ENCODE measurements around the gene CST3. TPM values are rescaled to one million over a fixed set of nuclear protein-coding genes. Genes with fewer than 3 reads are reported as not detected.

The CST3 gene
- total RNA-seq, 1 donor from 2014 or later: 82.7 TPM

- no peaks in the 10 kb centered on the region for H3K36me3 ChIP-seq (ENCODE audit: control insufficient read depth, insufficient read depth, low read length)
- no peak for TF ChIP-seq CTCF (IDR thresholded peaks at IDR 0.05; ENCODE audit: insufficient read depth, low read length, severe bottlenecking)
- FAIRE-seq: no peak
- no peak for DNase-seq (ENCODE audit: low read depth)
- no peak overlapping the region for H3K4me3 ChIP-seq (ENCODE audit: low read depth, low read length)
- H3K27me3 ChIP-seq (ENCODE audit: control insufficient read depth, insufficient read depth, low read length): no peaks in the 10 kb centered on the region
Observed at GRCh38 chr20:23601715-23602114, 36.0 kb downstream of the CST3 start.

- H3K4me3 ChIP-seq (ENCODE audit: low read depth, low read length): no peak overlapping the region
- DNase-seq (ENCODE audit: low read depth) (no peak), FAIRE-seq (no peak)
- TF ChIP-seq CTCF (IDR thresholded peaks at IDR 0.05; ENCODE audit: insufficient read depth, low read length, severe bottlenecking): no peak
- H3K36me3 ChIP-seq (ENCODE audit: control insufficient read depth, insufficient read depth, low read length): no peaks in the 10 kb centered on the region
- no peaks in the 10 kb centered on the region for H3K27me3 ChIP-seq (ENCODE audit: control insufficient read depth, insufficient read depth, low read length)
Observed at GRCh38 chr20:23598481-23598880, 39.3 kb downstream of the CST3 start.

DNA sequence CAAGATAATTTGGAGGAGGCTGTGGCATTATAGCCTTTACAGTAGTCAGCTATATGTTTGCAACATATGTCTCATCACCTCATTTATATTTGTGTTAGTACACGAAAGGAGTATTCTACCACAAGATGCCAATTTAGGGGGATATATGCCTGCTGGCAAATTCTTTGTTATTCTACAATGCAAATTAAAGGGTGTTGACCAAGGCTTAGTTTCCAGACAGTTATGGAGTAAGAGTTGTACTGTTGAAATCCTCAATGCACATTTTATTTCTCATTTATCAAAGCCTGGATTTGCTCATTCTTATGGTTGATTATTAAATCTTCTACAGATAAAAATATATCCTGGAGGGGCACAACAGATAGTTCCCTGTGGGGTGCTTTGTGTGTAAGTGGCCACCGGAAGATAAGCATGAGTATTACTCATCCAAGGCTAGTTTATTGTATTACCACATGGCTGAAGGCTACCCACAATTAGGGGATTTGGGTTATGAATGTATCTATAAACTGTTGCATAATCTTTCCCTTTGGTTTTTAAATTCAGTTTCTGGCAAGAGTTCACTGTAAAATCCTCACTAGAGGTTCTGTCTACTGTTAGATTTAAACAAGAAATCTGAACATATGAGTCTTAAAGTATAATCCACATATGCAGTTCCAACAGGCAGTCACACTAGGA lies 41.0 kb downstream of the CST3 start:
- Histone ChIP-seq H3K27me3 (ENCODE audit: control insufficient read depth, insufficient read depth, low read length) (no peaks in the 10 kb centered on the region), H3K36me3 (ENCODE audit: control insufficient read depth, insufficient read depth, low read length) (no peaks in the 10 kb centered on the region), H3K4me3 (ENCODE audit: low read depth, low read length) (no peak overlapping the region)
- no peak for FAIRE-seq
- peak; percentile 14 for DNase-seq (ENCODE audit: low read depth)
- no peak for TF ChIP-seq CTCF (IDR thresholded peaks at IDR 0.05; ENCODE audit: insufficient read depth, low read length, severe bottlenecking)

- FAIRE-seq (no peak), DNase-seq (ENCODE audit: low read depth) (no peak)
- no peak overlapping the region for H3K4me3 ChIP-seq (ENCODE audit: low read depth, low read length)
- no peaks in the 10 kb centered on the region for H3K36me3 ChIP-seq (ENCODE audit: control insufficient read depth, insufficient read depth, low read length)
- no peaks in the 10 kb centered on the region for H3K27me3 ChIP-seq (ENCODE audit: control insufficient read depth, insufficient read depth, low read length)
- no peak for TF ChIP-seq CTCF (IDR thresholded peaks at IDR 0.05; ENCODE audit: insufficient read depth, low read length, severe bottlenecking)
Observed at GRCh38 chr20:23595941-23596340, 41.8 kb downstream of the CST3 start.

- FAIRE-seq (no peak), DNase-seq (ENCODE audit: low read depth) (peak; percentile 35)
- Histone ChIP-seq H3K27me3 (ENCODE audit: control insufficient read depth, insufficient read depth, low read length) (no peaks in the 10 kb centered on the region), H3K4me3 (ENCODE audit: low read depth, low read length) (no peak overlapping the region), H3K36me3 (ENCODE audit: control insufficient read depth, insufficient read depth, low read length) (no peaks in the 10 kb centered on the region)
- TF ChIP-seq CTCF (IDR thresholded peaks at IDR 0.05; ENCODE audit: insufficient read depth, low read length, severe bottlenecking): no peak
Observed at GRCh38 chr20:23588434-23589403, 49.0 kb downstream of the CST3 start.
